ENCODE data around the gene SPEG. TPM values are rescaled to one million over a fixed set of nuclear protein-coding genes. Genes with fewer than 3 reads are reported as not detected.
A peak's percentile ranks its signal among the peaks of the same experiment; 100 is the strongest.

SPEG gene
- total and polyA plus RNA-seq, 2 experiments from 2014 or later: 12.6 to 32.4 TPM

GRCh38 chr2:219402665-219403515 is 31.8 kb upstream of the SPEG start:
- no peaks in the 10 kb centered on the region for H3K36me3 ChIP-seq (ENCODE audit: insufficient read depth)
- H3K27me3 ChIP-seq (ENCODE audit: insufficient read depth): no peaks in the 10 kb centered on the region
- H3F3A ChIP-seq (replicated peaks; ENCODE audit: low read depth): no peaks in the 10 kb centered on the region; the same call in 1 of the 2 replicates
- no peak overlapping the region; the same call in 2 of the 3 replicates for H3K4me3 Mint-ChIP-seq
- H3K9me2 ChIP-seq (ENCODE audit: insufficient read depth): no peaks in the 10 kb centered on the region
- no peak overlapping the region for H2AFZ ChIP-seq
- H3K4me3 ChIP-seq: no peak overlapping the region
- no peak overlapping the region for H3K4me2 ChIP-seq
- TF ChIP-seq CTCF (conservative IDR thresholded peaks at IDR 0.05; ENCODE audit: low read depth in 2 of 2) (peak; percentile 96), JUNB (IDR thresholded peaks at IDR 0.05; ENCODE audit: unreplicated experiment) (no peak)
- H3K9me3 Mint-ChIP-seq: no peaks in the 10 kb centered on the region
- no peaks in the 10 kb centered on the region for H3K36me3 Mint-ChIP-seq (ENCODE audit: low read depth)
- H3K27me3 Mint-ChIP-seq (ENCODE audit: insufficient read depth, low read depth, poor library complexity): peaks cover 15% of the 10 kb centered on the region
- H3K27ac ChIP-seq (ENCODE audit: low read depth): no peak overlapping the region
- DNase-seq (ENCODE audit: low spot score) (peak; percentile 95), ATAC-seq (peak; percentile 61)
- no peaks in the 10 kb centered on the region for H3K79me2 ChIP-seq (replicated peaks; ENCODE audit: insufficient read depth)
- H3K27ac Mint-ChIP-seq: no peak overlapping the region
- peaks cover 42% of the 10 kb centered on the region for H3K4me1 Mint-ChIP-seq
- H3K4me1 ChIP-seq (ENCODE audit: insufficient read depth): peaks cover 21% of the 10 kb centered on the region
- H4K20me1 ChIP-seq (replicated peaks; ENCODE audit: insufficient read depth): no peaks in the 10 kb centered on the region

GRCh38 chr2:219403861-219404260 is 30.8 kb upstream of the SPEG start:
- no peaks in the 10 kb centered on the region; the same call in 1 of the 2 replicates for H3F3A ChIP-seq (replicated peaks; ENCODE audit: low read depth)
- DNase-seq (ENCODE audit: low spot score): no peak
- no peak for TF ChIP-seq JUNB (IDR thresholded peaks at IDR 0.05; ENCODE audit: unreplicated experiment)
- TF ChIP-seq CREB1 (CRISPR knock-in tag; IDR thresholded peaks at IDR 0.05; ENCODE audit: low read depth): no peak
- TF ChIP-seq ZNF331 (CRISPR knock-in tag; IDR thresholded peaks at IDR 0.05; ENCODE audit: low read depth): no peak
- no peak for TF ChIP-seq ETS1 (IDR thresholded peaks at IDR 0.05)
- TF ChIP-seq EZH2 (IDR thresholded peaks at IDR 0.05; ENCODE audit: low read depth, unreplicated experiment): no peak
- no peak for TF ChIP-seq POLR2AphosphoS5 (IDR thresholded peaks at IDR 0.05; ENCODE audit: low read depth)
- no peak for TF ChIP-seq CTCF (conservative IDR thresholded peaks at IDR 0.05; ENCODE audit: low read depth in 2 of 2)
- H3K4me2 ChIP-seq: no peak overlapping the region
- no peak overlapping the region; the same call in 1 of the 2 replicates for H2AFZ ChIP-seq
- Mint-ChIP-seq H3K4me1 (peaks cover 42% of the 10 kb centered on the region), H3K27me3 (ENCODE audit: insufficient read depth, low read depth, poor library complexity) (peaks cover 15% of the 10 kb centered on the region), H3K27ac (no peak overlapping the region), H3K9me3 (no peaks in the 10 kb centered on the region), H3K4me3 (no peak overlapping the region; the same call in 2 of the 3 replicates), H3K36me3 (ENCODE audit: low read depth) (no peaks in the 10 kb centered on the region)
- H3K36me3 ChIP-seq (ENCODE audit: insufficient read depth): no peaks in the 10 kb centered on the region
- no peak for ATAC-seq
- no peak overlapping the region for H3K27ac ChIP-seq (ENCODE audit: low read depth)
- no peak overlapping the region for H3K4me3 ChIP-seq
- no peaks in the 10 kb centered on the region for H3K9me2 ChIP-seq (ENCODE audit: insufficient read depth)
- H4K20me1 ChIP-seq (replicated peaks; ENCODE audit: insufficient read depth): no peaks in the 10 kb centered on the region
- H3K79me2 ChIP-seq (replicated peaks; ENCODE audit: insufficient read depth): no peaks in the 10 kb centered on the region
- no peaks in the 10 kb centered on the region for H3K27me3 ChIP-seq (ENCODE audit: insufficient read depth)
- peaks cover 20% of the 10 kb centered on the region for H3K4me1 ChIP-seq (ENCODE audit: insufficient read depth)

All from GM23338 (cell line).